AG04449 (cell line): Measurements from ENCODE around the gene CNGA4.

Source experiments
- CTCF ChIA-PET: fragments of 350-600 bp; formaldehyde crosslinking; extraction: SDS; loops from one replicate; lab custom pipeline; 2021; ENCODE audit warnings: antibody characterized with exemption; lab: Yijun Ruan, JAX
- POLR2A ChIA-PET: fragments of 400-600, 350-600 bp; formaldehyde crosslinking; extraction: SDS; loops from one replicate; lab custom pipeline; 2020; ENCODE audit warnings: antibody characterized with exemption, inconsistent platforms; lab: Yijun Ruan, JAX
- DNase-seq: peaks from one replicate; pipeline ENCODE4 v3.0.0-alpha.2; 2010; ENCODE audit warnings: low read depth, low spot score
- H3K4me3 ChIP-seq: 2 replicates; pipeline ENCODE4 v1.5.1; 2011; ENCODE audit warnings: low read depth, mild to moderate bottlenecking, control low read depth, low read length
- TF ChIP-seq, protein P1 (sequence below): IDR thresholded peaks from one replicate; pipeline ENCODE4 v1.5.1; 2011; ENCODE audit warnings: mild to moderate bottlenecking, moderate library complexity, low read length, control low read depth, inconsistent platforms; ENCODE audit not compliant: insufficient read depth; ENCODE audit errors: missing control alignments

CNGA4 gene

DNA sequence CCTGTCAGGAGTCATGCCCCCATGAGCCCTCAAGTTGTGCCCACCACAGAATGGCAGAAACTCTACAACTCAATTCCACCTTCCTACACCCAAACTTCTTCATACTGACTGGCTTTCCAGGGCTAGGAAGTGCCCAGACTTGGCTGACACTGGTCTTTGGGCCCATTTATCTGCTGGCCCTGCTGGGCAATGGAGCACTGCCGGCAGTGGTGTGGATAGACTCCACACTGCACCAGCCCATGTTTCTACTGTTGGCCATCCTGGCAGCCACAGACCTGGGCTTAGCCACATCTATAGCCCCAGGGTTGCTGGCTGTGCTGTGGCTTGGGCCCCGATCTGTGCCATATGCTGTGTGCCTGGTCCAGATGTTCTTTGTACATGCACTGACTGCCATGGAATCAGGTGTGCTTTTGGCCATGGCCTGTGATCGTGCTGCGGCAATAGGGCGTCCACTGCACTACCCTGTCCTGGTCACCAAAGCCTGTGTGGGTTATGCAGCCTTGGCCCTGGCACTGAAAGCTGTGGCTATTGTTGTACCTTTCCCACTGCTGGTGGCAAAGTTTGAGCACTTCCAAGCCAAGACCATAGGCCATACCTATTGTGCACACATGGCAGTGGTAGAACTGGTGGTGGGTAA, 39.6 kb upstream of the CNGA4 start, which contains the start of gene OR52W1:
TSS of gene OR52W1 (plus strand) at position 51 of the 637 bp plus-strand sequence. CDS start at position 51, 0 bp downstream.
- POLR2A ChIA-PET, result no interaction called here
- H3K4me3 ChIP-seq, result no peak within 1 kb of the TSS
- TF ChIP-seq, protein P1, sequence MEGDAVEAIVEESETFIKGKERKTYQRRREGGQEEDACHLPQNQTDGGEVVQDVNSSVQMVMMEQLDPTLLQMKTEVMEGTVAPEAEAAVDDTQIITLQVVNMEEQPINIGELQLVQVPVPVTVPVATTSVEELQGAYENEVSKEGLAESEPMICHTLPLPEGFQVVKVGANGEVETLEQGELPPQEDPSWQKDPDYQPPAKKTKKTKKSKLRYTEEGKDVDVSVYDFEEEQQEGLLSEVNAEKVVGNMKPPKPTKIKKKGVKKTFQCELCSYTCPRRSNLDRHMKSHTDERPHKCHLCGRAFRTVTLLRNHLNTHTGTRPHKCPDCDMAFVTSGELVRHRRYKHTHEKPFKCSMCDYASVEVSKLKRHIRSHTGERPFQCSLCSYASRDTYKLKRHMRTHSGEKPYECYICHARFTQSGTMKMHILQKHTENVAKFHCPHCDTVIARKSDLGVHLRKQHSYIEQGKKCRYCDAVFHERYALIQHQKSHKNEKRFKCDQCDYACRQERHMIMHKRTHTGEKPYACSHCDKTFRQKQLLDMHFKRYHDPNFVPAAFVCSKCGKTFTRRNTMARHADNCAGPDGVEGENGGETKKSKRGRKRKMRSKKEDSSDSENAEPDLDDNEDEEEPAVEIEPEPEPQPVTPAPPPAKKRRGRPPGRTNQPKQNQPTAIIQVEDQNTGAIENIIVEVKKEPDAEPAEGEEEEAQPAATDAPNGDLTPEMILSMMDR, result no peak
- DNase-seq, result no peak
- CTCF ChIA-PET, result no interaction called here

DNA sequence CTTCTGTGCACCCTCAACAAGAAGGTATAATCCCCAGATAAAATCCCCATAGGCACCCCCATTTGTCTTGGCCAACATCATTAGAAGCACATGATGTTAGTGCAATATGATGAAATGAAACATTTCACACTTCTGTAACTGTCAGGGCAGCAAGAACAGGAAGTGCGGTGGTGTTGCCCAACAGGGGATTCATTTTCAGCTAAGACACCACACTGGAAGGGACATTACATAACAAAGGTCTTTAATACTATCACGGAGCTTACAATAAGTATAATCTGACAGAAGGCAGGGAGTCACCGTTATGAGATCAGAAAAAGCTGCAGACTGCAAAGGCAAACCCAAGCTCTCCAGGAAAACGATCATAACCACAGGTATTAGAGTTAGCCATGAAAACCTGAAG, 37.9 kb upstream of the CNGA4 start:
- POLR2A ChIA-PET, result no interaction called here
- TF ChIP-seq, protein P1, result no peak
- no peak for DNase-seq
- no peak overlapping the region for H3K4me3 ChIP-seq
- CTCF ChIA-PET, result interaction anchor here (2.0 to 2.7 kb wide), 2 partner anchors 50 to 162 kb away, joined by 6 read pairs; no protein-coding TSS in a partner anchor

DNA sequence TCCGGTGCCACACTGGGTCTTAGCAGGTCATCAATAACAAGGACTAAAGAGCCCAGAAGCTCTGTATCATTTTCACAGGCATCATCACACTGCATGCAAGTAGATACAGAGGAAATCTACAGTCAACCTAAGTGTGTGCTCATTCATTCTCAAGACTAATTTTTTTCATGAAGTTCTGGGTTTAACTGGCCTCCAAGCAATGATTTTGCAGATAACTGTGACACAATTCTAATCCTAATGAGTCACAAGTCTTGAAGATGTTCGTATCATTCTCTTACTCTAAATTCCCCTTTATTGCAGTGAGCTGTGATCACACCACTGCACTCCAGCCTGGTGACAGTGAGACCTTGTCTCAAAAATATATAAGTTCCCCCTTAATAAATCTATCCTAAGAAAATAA, 37.4 kb upstream of the CNGA4 start:
- H3K4me3 ChIP-seq, result no peak overlapping the region
- TF ChIP-seq, protein P1, result no peak
- ChIA-PET CTCF (interaction anchor here (2.0 to 2.7 kb wide), 2 partner anchors 50 to 161 kb away, joined by 6 read pairs; no protein-coding TSS in a partner anchor), POLR2A (no interaction called here)
- peak; percentile 33 for DNase-seq

DNA sequence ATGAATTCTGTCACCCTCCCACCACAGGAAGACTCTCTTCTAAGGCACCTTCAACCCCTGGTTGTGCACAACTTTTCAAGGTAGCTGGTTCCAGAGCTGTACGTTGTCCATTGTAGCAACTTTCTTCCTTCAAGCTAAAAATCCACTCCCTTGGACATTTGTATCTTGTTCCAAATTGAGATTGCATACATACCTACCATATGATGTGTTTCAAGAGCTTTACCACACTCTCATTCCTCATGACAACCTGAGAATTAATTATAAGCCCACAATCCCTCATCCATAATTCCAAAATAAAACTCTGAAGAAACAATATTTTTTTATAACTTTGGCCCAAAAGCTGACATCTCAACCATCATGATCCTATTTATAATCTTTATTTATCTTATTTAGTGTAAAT, 36.8 kb upstream of the CNGA4 start:
- H3K4me3 ChIP-seq, result no peak overlapping the region
- DNase-seq, result peak; percentile 24
- POLR2A ChIA-PET, result interaction anchor here (0.6 kb wide), 1 partner anchor 117 kb away, joined by 3 read pairs; no protein-coding TSS in a partner anchor
- TF ChIP-seq, protein P1, result no peak
- CTCF ChIA-PET, result interaction anchor here (2.0 to 2.7 kb wide), 2 partner anchors 49 to 161 kb away, joined by 6 read pairs; no protein-coding TSS in a partner anchor

DNA sequence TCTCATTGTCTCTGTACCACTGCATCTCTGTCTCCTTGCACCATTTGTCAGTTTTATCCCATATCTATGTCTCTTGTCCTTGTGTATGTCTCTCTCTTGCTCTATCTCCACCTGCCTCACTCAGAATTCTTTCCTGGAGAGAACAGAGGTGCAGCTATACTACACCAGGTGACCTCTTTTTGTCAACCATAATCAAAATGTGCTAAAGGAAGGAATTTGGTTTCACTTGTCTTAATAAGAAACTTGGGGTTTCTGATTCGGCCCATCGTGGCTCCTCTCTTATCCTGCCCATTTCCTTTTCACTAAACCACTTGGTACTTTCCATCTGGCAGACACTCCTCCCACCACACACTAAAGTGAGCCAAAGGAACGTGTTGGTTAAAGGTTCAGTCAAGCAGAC, 35.6 kb upstream of the CNGA4 start:
- no peak overlapping the region for H3K4me3 ChIP-seq
- TF ChIP-seq, protein P1, result no peak
- ChIA-PET POLR2A (no interaction called here), CTCF (interaction anchor here (1.1 kb wide), 1 partner anchor 159 kb away, joined by 3 read pairs; no protein-coding TSS in a partner anchor)
- no peak for DNase-seq

DNA sequence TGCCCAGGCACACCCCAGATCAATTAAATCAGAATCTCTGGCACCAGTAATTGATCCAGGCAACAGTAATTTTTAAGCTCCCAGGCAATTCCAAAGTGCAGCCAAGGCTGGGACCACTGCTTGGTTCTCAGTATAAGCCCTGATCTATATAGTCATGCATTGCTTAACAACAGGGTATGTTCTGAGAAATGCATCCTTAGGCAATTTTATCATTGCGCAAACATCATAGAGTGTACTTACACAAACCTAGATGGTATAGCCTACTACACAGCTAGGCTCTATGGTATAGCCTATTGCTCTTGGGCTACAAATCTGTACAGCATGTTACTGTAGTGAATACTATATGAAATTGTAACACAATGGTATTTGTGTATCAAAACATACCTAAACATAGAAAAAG, 34.2 kb upstream of the CNGA4 start:
- H3K4me3 ChIP-seq, result no peak overlapping the region
- ChIA-PET POLR2A (no interaction called here), CTCF (interaction anchor here (1.1 to 1.4 kb wide), 3 partner anchors 19 to 158 kb away, joined by 3 to 4 read pairs (median 3); no protein-coding TSS in a partner anchor)
- TF ChIP-seq, protein P1, result no peak
- DNase-seq, result no peak
